Fibroblast of pulmonary artery (primary cell): Measurements from ENCODE around the gene PI16.
A peak's percentile ranks its signal among the peaks of the same experiment; 100 is the strongest.

ENCODE experiments used
- DNase-seq: peaks from one replicate; pipeline ENCODE4 v3.0.0-alpha.2; 2010; ENCODE audit warnings: low read depth
- H3K4me3 ChIP-seq: replicated peaks from 2 replicates; pipeline ENCODE4 v1.5.1; 2011; ENCODE audit warnings: low read depth, mild to moderate bottlenecking, control low read depth, low read length, moderate library complexity
- CTCF ChIP-seq: IDR thresholded peaks from 2 replicates; pipeline ENCODE4 v1.5.1; 2011; ENCODE audit warnings: mild to moderate bottlenecking, control low read depth, low read length, inconsistent platforms; ENCODE audit errors: missing control alignments

PI16 gene

GRCh38 chr6:36976007-36976264 is 21.4 kb downstream of the PI16 start:
- DNase-seq, result no peak
- H3K4me3 ChIP-seq, result no peak overlapping the region
- TF ChIP-seq CTCF, result no peak

- no peak overlapping the region for H3K4me3 ChIP-seq
- no peak for TF ChIP-seq CTCF
- DNase-seq, result no peak
Measured at GRCh38 chr6:36976509-36976908, 22.0 kb downstream of the PI16 start.

GRCh38 chr6:36976931-36977330 is 22.4 kb downstream of the PI16 start:
- H3K4me3 ChIP-seq, result no peak overlapping the region
- no peak for TF ChIP-seq CTCF
- DNase-seq, result no peak

GRCh38 chr6:36977470-36977941 is 23.0 kb downstream of the PI16 start:
- TF ChIP-seq CTCF, result peak; percentile 35
- no peak overlapping the region for H3K4me3 ChIP-seq
- peak; percentile 13 for DNase-seq

- no peak for TF ChIP-seq CTCF
- no peak overlapping the region for H3K4me3 ChIP-seq
- DNase-seq, result no peak
Measured at GRCh38 chr6:36978421-36979346, 24.1 kb downstream of the PI16 start.

- TF ChIP-seq CTCF, result peak; percentile 68
- peak; percentile 71 for DNase-seq
- no peak overlapping the region for H3K4me3 ChIP-seq
Measured at GRCh38 chr6:36979347-36979742, 24.8 kb downstream of the PI16 start.

GRCh38 chr6:36980129-36980528 is 25.6 kb downstream of the PI16 start:
- TF ChIP-seq CTCF, result no peak
- no peak overlapping the region for H3K4me3 ChIP-seq
- no peak for DNase-seq
